ENCODE data around the gene AJAP1.

AJAP1 gene

GRCh38 chr1:4631321-4631720 lies 23.1 kb upstream of the AJAP1 start:
- DNase-seq = no peak

- no peak for DNase-seq
Measured at GRCh38 chr1:4633346-4633745, 21.1 kb upstream of the AJAP1 start.

- DNase-seq = no peak
Measured at GRCh38 chr1:4634156-4634792, 20.1 kb upstream of the AJAP1 start.

GRCh38 chr1:4634793-4635406 lies 19.5 kb upstream of the AJAP1 start:
- DNase-seq = no peak

GRCh38 chr1:4636186-4636585 lies 18.2 kb upstream of the AJAP1 start:
- no peak for DNase-seq

GRCh38 chr1:4636644-4637380 lies 17.6 kb upstream of the AJAP1 start:
- no peak for DNase-seq

- no peak for DNase-seq
Measured at GRCh38 chr1:4637616-4638344, 16.6 kb upstream of the AJAP1 start.

GRCh38 chr1:4638345-4638729 lies 16.1 kb upstream of the AJAP1 start:
- DNase-seq = no peak

- no peak for DNase-seq
Measured at GRCh38 chr1:4640931-4641330, 13.5 kb upstream of the AJAP1 start.

GRCh38 chr1:4647391-4647790 lies 7.0 kb upstream of the AJAP1 start:
- DNase-seq = no peak

- no peak for DNase-seq
Measured at GRCh38 chr1:4648657-4649056, 5.8 kb upstream of the AJAP1 start.

GRCh38 chr1:4650481-4650880 lies 3.9 kb upstream of the AJAP1 start:
- DNase-seq = no peak

- DNase-seq = no peak
Measured at GRCh38 chr1:4650981-4651380, 3.4 kb upstream of the AJAP1 start.

- no peak for DNase-seq
Measured at GRCh38 chr1:4652631-4653327, 1.6 kb upstream of the AJAP1 start.

- no peak for DNase-seq
Measured at GRCh38 chr1:4653328-4653660, 1.1 kb upstream of the AJAP1 start.

GRCh38 chr1:4654764-4655673 lies 610 bp downstream of the AJAP1 start:
- DNase-seq = no peak

- DNase-seq = no peak
Measured at GRCh38 chr1:4655674-4656532, 1.5 kb downstream of the AJAP1 start.

GRCh38 chr1:4656533-4657140 lies 2.2 kb downstream of the AJAP1 start:
- DNase-seq = no peak

GRCh38 chr1:4657244-4657789 lies 2.9 kb downstream of the AJAP1 start:
- no peak for DNase-seq

- DNase-seq = no peak
Measured at GRCh38 chr1:4657960-4658541, 3.6 kb downstream of the AJAP1 start.
